Caco-2 (cell line): ENCODE results near the gene MAPRE2. TPM values are rescaled to one million over a fixed set of nuclear protein-coding genes. Genes with fewer than 3 reads are reported as not detected.

Source experiments
- BruUV-seq: library from RNA; stranded (reverse); fragments of 400-500 nt; replicated peaks from 2 replicates; lab custom pipeline; 2021; lab: Mats Ljungman, UMichigan
- CTCF ChIA-PET: fragments of 300-600 bp; sonication (Branson Sonifier 250); formaldehyde crosslinking; loops from one replicate; lab custom pipeline; 2022; ENCODE audit warnings: antibody characterized with exemption; lab: Charles Lee
- POLR2A ChIA-PET: fragments of 300-600 bp; sonication (Branson Sonifier 250); formaldehyde crosslinking; loops from one replicate; lab custom pipeline; 2022; ENCODE audit warnings: antibody characterized with exemption; lab: Charles Lee
- DNase-seq, 2 experiments: peaks; one replicate each; pipeline versions ENCODE4 v3.0.0 to v3.0.0-alpha.2; 2020 to 2022
- H3K27me3 ChIP-seq: replicated peaks from 2 replicates; pipeline ENCODE4 v1.6.0; 2011; ENCODE audit warnings: low read length; ENCODE audit not compliant: control insufficient read depth, insufficient read depth
- H3K36me3 ChIP-seq: 2 replicates; pipeline ENCODE4 v1.5.1; 2011; ENCODE audit warnings: low read length; ENCODE audit not compliant: control insufficient read depth, insufficient read depth
- H3K4me1 ChIP-seq: fragments of 250-450 bp; sonication (Bioruptor Pico); 2 replicates; pipeline ENCODE4 v1.5.1; 2020; ENCODE audit warnings: mild to moderate bottlenecking
- H3K4me3 ChIP-seq: 2 replicates; pipeline ENCODE4 v1.5.1; 2011; ENCODE audit warnings: low read depth, mild to moderate bottlenecking, control low read depth, low read length
- H3K9me3 ChIP-seq: fragments of 250-450 bp; sonication (Bioruptor Pico); 2 replicates; pipeline ENCODE4 v1.5.1; 2020; ENCODE audit warnings: mild to moderate bottlenecking, moderate library complexity
- H3K27ac Mint-ChIP-seq: one replicate; pipeline ENCODE4 v1.8.0; 2022; ENCODE audit warnings: mixed read lengths; ENCODE audit not compliant: unreplicated experiment
- H3K27me3 Mint-ChIP-seq: one replicate; pipeline ENCODE4 v1.8.0; 2022; ENCODE audit warnings: mixed read lengths; ENCODE audit not compliant: insufficient read depth, unreplicated experiment
- H3K36me3 Mint-ChIP-seq: one replicate; pipeline ENCODE4 v1.8.0; 2022; ENCODE audit warnings: mild to moderate bottlenecking, mixed read lengths; ENCODE audit not compliant: insufficient read depth, unreplicated experiment
- H3K4me1 Mint-ChIP-seq: one replicate; pipeline ENCODE4 v1.8.0; 2022; ENCODE audit warnings: low read depth, mixed read lengths; ENCODE audit not compliant: unreplicated experiment
- H3K4me3 Mint-ChIP-seq: one replicate; pipeline ENCODE4 v1.8.0; 2022; ENCODE audit warnings: mild to moderate bottlenecking, moderate library complexity, mixed read lengths; ENCODE audit not compliant: unreplicated experiment
- H3K9me3 Mint-ChIP-seq: one replicate; pipeline ENCODE4 v1.8.0; 2022; ENCODE audit warnings: mixed read lengths; ENCODE audit not compliant: unreplicated experiment
- intact Hi-C: fragments of 100-400 bp; cut with micrococcal nuclease; formaldehyde crosslinking; loops from one replicate; pipeline ENCODE4 v1.10.0; 2022; ENCODE audit not compliant: unreplicated experiment
- total RNA-seq: library from RNA; stranded (reverse); gene quantifications from 2 replicates; pipeline ENCODE4 v1.2.3, GENCODE V29; 2022
- TF ChIP-seq, protein P1 (sequence below), 2 experiments: fragments of 200-600 bp in 1 of 2; IDR thresholded peaks; 1 replicate in 1 of 2; 2 replicates in 1 of 2; pipeline versions ENCODE4 v1.5.1 to v1.8.0; 2011 to 2022; ENCODE audit warnings: antibody characterized with exemption in 1 of 2, control low read depth in 1 of 2, inconsistent platforms in 1 of 2, low read depth in 1 of 2, low read length in 1 of 2, mild to moderate bottlenecking in 1 of 2, moderate library complexity in 1 of 2; ENCODE audit not compliant: insufficient read depth in 1 of 2, severe bottlenecking in 1 of 2, unreplicated experiment in 1 of 2

MAPRE2 gene
- total RNA-seq, 1 experiment from 2014 or later, result 9.3 TPM

DNA sequence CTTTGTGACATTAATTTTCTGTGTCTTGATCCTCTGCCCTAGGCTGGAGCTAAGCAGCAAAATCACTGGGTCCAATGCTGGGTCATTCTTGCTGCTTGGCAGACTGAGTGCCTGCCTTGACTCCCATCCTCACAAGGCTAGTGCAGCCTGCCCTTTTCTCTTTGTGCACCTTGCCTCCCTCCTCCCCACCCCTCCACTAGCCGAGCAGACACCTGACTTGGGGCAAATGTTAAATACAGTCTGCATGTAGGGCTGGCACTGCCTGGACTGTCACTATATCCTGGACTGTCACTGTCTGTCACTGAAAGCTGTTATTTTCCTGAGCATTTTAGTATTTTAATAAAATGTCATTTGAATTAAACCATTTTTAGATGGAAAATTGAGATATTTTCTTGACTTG is 33.4 kb downstream of the MAPRE2 start:
- Mint-ChIP-seq H3K27ac (no peak overlapping the region), H3K9me3 (no peaks in the 10 kb centered on the region), H3K36me3 (no peaks in the 10 kb centered on the region), H3K4me1 (no peaks in the 10 kb centered on the region), H3K27me3 (no peaks in the 10 kb centered on the region), H3K4me3 (no peak overlapping the region)
- Histone ChIP-seq H3K4me1 (no peaks in the 10 kb centered on the region), H3K27me3 (no peaks in the 10 kb centered on the region), H3K4me3 (no peak overlapping the region), H3K36me3 (no peaks in the 10 kb centered on the region), H3K9me3 (no peaks in the 10 kb centered on the region)
- no peak for DNase-seq
- intact Hi-C loops, result no loop called here
- ChIA-PET CTCF (no interaction called here), POLR2A (no interaction called here)
- TF ChIP-seq, protein P1, sequence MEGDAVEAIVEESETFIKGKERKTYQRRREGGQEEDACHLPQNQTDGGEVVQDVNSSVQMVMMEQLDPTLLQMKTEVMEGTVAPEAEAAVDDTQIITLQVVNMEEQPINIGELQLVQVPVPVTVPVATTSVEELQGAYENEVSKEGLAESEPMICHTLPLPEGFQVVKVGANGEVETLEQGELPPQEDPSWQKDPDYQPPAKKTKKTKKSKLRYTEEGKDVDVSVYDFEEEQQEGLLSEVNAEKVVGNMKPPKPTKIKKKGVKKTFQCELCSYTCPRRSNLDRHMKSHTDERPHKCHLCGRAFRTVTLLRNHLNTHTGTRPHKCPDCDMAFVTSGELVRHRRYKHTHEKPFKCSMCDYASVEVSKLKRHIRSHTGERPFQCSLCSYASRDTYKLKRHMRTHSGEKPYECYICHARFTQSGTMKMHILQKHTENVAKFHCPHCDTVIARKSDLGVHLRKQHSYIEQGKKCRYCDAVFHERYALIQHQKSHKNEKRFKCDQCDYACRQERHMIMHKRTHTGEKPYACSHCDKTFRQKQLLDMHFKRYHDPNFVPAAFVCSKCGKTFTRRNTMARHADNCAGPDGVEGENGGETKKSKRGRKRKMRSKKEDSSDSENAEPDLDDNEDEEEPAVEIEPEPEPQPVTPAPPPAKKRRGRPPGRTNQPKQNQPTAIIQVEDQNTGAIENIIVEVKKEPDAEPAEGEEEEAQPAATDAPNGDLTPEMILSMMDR (IDR thresholded peaks at IDR 0.05; ENCODE audit: insufficient read depth in 1 of 2, low read depth in 1 of 2, low read length in 1 of 2, severe bottlenecking in 1 of 2, unreplicated experiment in 1 of 2), result no peak
- BruUV-seq, result no TSS peak

DNA sequence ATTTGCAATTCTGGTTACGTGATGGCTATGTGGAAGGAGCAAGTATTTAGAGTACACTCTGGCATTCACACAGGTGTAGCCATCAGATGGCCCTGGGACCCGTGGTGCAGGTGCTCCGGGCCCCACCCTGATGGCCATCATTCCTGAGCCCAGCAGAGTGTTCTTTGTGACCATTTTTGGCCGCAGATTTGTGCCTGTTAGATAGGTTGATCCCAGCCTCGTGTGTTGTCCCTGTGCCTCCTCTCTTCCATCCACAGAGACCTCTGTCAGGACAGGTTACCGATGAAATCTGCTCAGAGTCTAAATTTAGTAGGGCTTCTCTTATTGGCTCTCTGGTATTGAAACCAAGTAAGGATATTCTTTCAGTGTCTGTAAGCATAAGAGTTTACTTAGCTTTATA is 33.9 kb downstream of the MAPRE2 start:
- intact Hi-C loops, result no loop called here
- CTCF ChIA-PET, result no interaction called here
- TF ChIP-seq, protein P1 (IDR thresholded peaks at IDR 0.05; ENCODE audit: insufficient read depth in 1 of 2, low read depth in 1 of 2, low read length in 1 of 2, severe bottlenecking in 1 of 2, unreplicated experiment in 1 of 2), result no peak

DNA sequence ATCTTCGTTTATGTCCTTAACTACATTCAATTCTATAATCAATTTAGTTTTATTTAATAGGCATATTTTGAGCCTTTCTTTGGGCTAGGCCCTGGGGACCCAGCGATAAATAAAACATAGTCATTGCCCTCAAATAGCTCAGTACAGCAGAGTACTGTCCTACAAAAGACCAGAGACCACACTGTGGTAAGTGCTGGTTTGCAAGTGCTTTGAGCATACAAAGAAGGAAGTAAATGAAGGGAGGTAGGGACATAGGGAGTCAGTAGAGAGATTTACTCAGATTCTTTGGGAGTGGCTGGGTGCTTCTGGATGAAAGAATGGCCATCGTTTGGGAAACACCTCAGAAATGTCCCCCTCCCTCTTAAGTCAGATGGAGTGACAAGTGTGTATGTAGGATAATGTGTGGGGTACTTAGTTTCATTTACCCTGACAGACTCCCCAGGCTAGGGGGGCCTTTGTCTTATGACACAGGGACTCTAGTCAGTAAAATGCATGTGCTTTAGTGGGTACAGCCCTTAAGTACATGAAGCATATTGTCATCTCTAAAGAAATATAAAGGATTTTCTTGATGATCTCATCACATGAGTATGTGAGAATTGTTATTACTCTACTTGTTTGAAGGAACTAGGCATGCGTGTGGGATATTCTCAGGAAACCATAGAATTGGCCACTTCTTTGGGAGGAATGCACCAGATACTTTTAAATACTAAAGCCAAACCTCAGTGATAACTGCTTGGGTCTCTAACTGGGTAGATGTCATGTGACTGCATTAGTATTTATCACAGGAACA is 35.1 kb downstream of the MAPRE2 start:
- POLR2A ChIA-PET, result no interaction called here
- H3K4me3 ChIP-seq, result no peak overlapping the region
- H3K4me1 ChIP-seq, result no peaks in the 10 kb centered on the region
- no peaks in the 10 kb centered on the region for H3K36me3 Mint-ChIP-seq
- H3K27me3 ChIP-seq, result no peaks in the 10 kb centered on the region
- intact Hi-C loops, result no loop called here
- no peak for DNase-seq
- no TSS peak for BruUV-seq
- H3K9me3 ChIP-seq, result no peaks in the 10 kb centered on the region
- TF ChIP-seq, protein P1 (IDR thresholded peaks at IDR 0.05; ENCODE audit: insufficient read depth in 1 of 2, low read depth in 1 of 2, low read length in 1 of 2, severe bottlenecking in 1 of 2, unreplicated experiment in 1 of 2), result no peak
- no peaks in the 10 kb centered on the region for H3K36me3 ChIP-seq
- H3K27me3 Mint-ChIP-seq, result no peaks in the 10 kb centered on the region
- H3K27ac Mint-ChIP-seq, result no peak overlapping the region
- CTCF ChIA-PET, result no interaction called here
- H3K9me3 Mint-ChIP-seq, result no peaks in the 10 kb centered on the region
- H3K4me1 Mint-ChIP-seq, result no peaks in the 10 kb centered on the region
- no peak overlapping the region for H3K4me3 Mint-ChIP-seq

More for the DNA sequence above, 33.9 kb downstream of the MAPRE2 start:
- BruUV-seq, result no TSS peak
- Histone ChIP-seq H3K4me3 (no peak overlapping the region), H3K4me1 (no peaks in the 10 kb centered on the region), H3K36me3 (no peaks in the 10 kb centered on the region), H3K9me3 (no peaks in the 10 kb centered on the region), H3K27me3 (no peaks in the 10 kb centered on the region)
- Mint-ChIP-seq H3K4me3 (no peak overlapping the region), H3K36me3 (no peaks in the 10 kb centered on the region), H3K27ac (no peak overlapping the region), H3K9me3 (no peaks in the 10 kb centered on the region), H3K4me1 (no peaks in the 10 kb centered on the region), H3K27me3 (no peaks in the 10 kb centered on the region)
- no peak for DNase-seq
- POLR2A ChIA-PET, result no interaction called here
